Breast epithelium (tissue), 4 donors: ENCODE measurements around the gene MEF2C. TPM values are rescaled to one million over a fixed set of nuclear protein-coding genes. Genes with fewer than 3 reads are reported as not detected.

Experiments
- DNase-seq, 2 donors: peaks; one replicate each; pipeline ENCODE4 v3.0.0-alpha.2; 2019; ENCODE audit warnings: low spot score in 2 of 2
- H3K27ac ChIP-seq, 2 donors: fragments of 200-600 bp; sonication (generic) in 1 of 2; one replicate each; pipeline ENCODE4 v1.5.1; 2016 to 2019; ENCODE audit warnings: mild to moderate bottlenecking in 1 of 2
- H3K27me3 ChIP-seq, 2 donors: fragments of 200-600 bp; sonication (generic) in 1 of 2; one replicate each; pipeline versions ENCODE4 v1.5.1 to v1.6.0; 2017 to 2019; ENCODE audit warnings: control low read depth in 1 of 2, mild to moderate bottlenecking in 1 of 2
- H3K36me3 ChIP-seq: fragments of 200-600 bp; one replicate; pipeline ENCODE4 v1.5.1; 2019
- H3K4me1 ChIP-seq, 2 donors: fragments of 200-600 bp; sonication (generic); one replicate each; pipeline ENCODE4 v1.5.1; 2016 to 2019; ENCODE audit warnings: control low read depth in 1 of 2
- H3K4me3 ChIP-seq, 3 donors: fragments of 200-600 bp; sonication (generic); 1 replicate in 2 of 3; 2 replicates in 1 of 3; pipeline ENCODE4 v1.5.1; 2016 to 2019; ENCODE audit warnings: mild to moderate bottlenecking in 3 of 3, moderate library complexity in 2 of 3
- H3K9me3 ChIP-seq, 2 donors: fragments of 200-600 bp; sonication (generic) in 1 of 2; one replicate each; pipeline ENCODE4 v1.5.1; 2016 to 2019; ENCODE audit warnings: control low read depth in 1 of 2
- POLR2A ChIP-seq: fragments of 450-650 bp; IDR thresholded peaks from one replicate; pipeline ENCODE4 v1.6.1; 2016; ENCODE audit warnings: antibody characterized with exemption, mild to moderate bottlenecking, moderate library complexity
- POLR2AphosphoS5 ChIP-seq, 3 donors: sonication (generic); formaldehyde crosslinking; IDR thresholded peaks; one replicate each; pipeline ENCODE4 v1.6.1; 2017; ENCODE audit warnings: antibody characterized with exemption in 3 of 3
- intact Hi-C: fragments of 100-400 bp; cut with DNase I; formaldehyde crosslinking; loops from one replicate; pipeline ENCODE4 v1.15.1; 2023; ENCODE audit warnings: low total_unique reads
- total RNA-seq, 3 donors: library from RNA; depleted of rRNA; stranded (reverse); fragments of >200 nt; gene quantifications; one replicate each; pipeline ENCODE4 v1.1.0, GENCODE V29; 2016
- TF ChIP-seq, protein P1 (sequence below), 3 donors: fragments of 450-650 bp; IDR thresholded peaks; one replicate each; pipeline ENCODE4 v1.5.1; 2016 to 2017; ENCODE audit warnings: antibody characterized with exemption in 3 of 3, mild to moderate bottlenecking in 3 of 3, moderate library complexity in 3 of 3

MEF2C gene
- total RNA-seq, 3 donors from 2014 or later: 27.4 to 41.8 (median 32.1) TPM

DNA sequence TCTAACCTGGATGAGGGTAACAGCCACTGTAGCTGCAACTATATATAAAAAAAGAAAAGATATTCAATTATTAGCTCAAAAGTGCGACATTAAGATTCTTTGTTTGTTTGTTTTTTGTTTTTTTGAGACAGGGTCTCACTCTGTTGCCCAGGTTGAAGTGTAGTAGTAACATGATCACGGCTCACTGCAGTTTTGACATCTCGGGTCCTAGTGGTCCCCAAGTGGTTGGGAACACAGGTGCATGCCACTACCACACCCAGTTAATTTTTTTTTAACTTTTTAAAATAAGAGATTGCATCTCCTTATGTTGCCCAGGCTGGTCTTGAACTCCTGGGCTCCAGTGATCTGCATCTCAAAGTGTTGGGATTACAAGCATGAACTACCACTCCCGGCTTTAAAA lies 61.8 kb downstream of the MEF2C start:
- no peaks in the 10 kb centered on the region for H3K4me1 ChIP-seq
- no peak overlapping the region for H3K27ac ChIP-seq
- H3K9me3 ChIP-seq: no peaks in the 10 kb centered on the region
- H3K4me3 ChIP-seq: no peak overlapping the region
- no peaks in the 10 kb centered on the region for H3K36me3 ChIP-seq
- intact Hi-C loops: no loop called here
- no peaks in the 10 kb centered on the region for H3K27me3 ChIP-seq
- DNase-seq: no peak
- no peak for TF ChIP-seq POLR2AphosphoS5 (IDR thresholded peaks at IDR 0.05)
- TF ChIP-seq, protein P1, sequence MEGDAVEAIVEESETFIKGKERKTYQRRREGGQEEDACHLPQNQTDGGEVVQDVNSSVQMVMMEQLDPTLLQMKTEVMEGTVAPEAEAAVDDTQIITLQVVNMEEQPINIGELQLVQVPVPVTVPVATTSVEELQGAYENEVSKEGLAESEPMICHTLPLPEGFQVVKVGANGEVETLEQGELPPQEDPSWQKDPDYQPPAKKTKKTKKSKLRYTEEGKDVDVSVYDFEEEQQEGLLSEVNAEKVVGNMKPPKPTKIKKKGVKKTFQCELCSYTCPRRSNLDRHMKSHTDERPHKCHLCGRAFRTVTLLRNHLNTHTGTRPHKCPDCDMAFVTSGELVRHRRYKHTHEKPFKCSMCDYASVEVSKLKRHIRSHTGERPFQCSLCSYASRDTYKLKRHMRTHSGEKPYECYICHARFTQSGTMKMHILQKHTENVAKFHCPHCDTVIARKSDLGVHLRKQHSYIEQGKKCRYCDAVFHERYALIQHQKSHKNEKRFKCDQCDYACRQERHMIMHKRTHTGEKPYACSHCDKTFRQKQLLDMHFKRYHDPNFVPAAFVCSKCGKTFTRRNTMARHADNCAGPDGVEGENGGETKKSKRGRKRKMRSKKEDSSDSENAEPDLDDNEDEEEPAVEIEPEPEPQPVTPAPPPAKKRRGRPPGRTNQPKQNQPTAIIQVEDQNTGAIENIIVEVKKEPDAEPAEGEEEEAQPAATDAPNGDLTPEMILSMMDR (IDR thresholded peaks at IDR 0.05): no peak
- no peak for TF ChIP-seq POLR2A

DNA sequence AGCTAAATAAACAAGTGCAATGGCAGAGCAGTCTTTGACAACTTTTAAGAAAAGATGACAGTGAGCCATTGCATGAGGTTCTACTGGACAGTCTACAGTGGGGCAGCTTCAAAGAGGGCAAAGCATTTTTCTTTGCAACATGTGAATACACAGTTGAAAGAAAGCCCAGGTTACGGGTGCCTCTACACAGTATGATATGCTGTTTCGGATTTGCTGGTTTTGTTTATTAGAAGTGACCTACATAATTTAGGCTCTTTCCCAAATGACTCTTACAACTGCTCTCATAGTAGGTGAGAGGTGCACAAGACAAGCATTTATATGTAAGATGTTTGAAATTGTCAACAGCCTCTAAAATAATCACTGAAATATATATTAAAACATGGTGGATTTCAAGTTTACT lies 62.4 kb downstream of the MEF2C start:
- H3K36me3 ChIP-seq: no peaks in the 10 kb centered on the region
- no peak overlapping the region for H3K4me3 ChIP-seq
- H3K9me3 ChIP-seq: no peaks in the 10 kb centered on the region
- no peaks in the 10 kb centered on the region for H3K4me1 ChIP-seq
- intact Hi-C loops: no loop called here
- no peak overlapping the region for H3K27ac ChIP-seq
- no peaks in the 10 kb centered on the region for H3K27me3 ChIP-seq
- TF ChIP-seq POLR2AphosphoS5 (IDR thresholded peaks at IDR 0.05) (no peak), POLR2A (no peak)
- TF ChIP-seq, protein P1 (IDR thresholded peaks at IDR 0.05): no peak
- DNase-seq: no peak

DNA sequence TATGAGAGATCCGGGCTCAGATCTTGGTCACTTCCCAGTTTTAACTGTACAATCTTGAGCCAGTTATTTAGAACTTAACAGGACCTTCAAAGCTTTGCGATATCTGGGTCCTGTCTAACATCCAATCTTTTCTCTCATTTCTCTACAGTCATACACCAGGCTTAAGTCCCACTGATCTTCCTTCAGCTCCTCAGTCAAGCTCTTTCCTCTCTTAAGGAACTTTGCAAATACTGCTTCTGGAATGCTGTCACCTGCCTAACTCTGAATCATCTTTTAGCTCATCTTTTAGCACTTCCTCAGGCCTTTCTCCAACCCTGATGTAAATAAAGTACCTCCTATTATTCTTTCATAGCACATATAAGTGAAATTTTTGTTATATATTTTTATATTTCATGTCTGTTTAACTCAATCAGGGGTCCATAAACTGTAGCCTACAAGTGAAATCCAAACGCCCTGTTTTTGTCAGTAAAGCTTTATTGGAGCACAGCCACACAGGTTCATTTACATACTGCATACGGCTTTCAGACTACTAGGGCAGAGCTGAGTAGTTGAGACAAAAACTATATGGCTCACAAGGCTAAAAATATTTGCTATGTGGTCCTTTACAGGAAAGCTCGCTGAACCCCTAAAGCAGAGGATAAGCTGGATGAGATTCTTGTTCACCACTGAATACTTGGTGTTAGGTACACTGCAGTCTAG lies 63.5 kb downstream of the MEF2C start:
- no peak overlapping the region for H3K27ac ChIP-seq
- no peak for TF ChIP-seq POLR2AphosphoS5 (IDR thresholded peaks at IDR 0.05)
- TF ChIP-seq, protein P1 (IDR thresholded peaks at IDR 0.05): no peak
- no peak for TF ChIP-seq POLR2A
- H3K27me3 ChIP-seq: no peaks in the 10 kb centered on the region
- no peak overlapping the region for H3K4me3 ChIP-seq
- no peak for DNase-seq
- no peaks in the 10 kb centered on the region for H3K9me3 ChIP-seq
- no peaks in the 10 kb centered on the region for H3K36me3 ChIP-seq
- intact Hi-C loops: no loop called here
- H3K4me1 ChIP-seq: no peaks in the 10 kb centered on the region

DNA sequence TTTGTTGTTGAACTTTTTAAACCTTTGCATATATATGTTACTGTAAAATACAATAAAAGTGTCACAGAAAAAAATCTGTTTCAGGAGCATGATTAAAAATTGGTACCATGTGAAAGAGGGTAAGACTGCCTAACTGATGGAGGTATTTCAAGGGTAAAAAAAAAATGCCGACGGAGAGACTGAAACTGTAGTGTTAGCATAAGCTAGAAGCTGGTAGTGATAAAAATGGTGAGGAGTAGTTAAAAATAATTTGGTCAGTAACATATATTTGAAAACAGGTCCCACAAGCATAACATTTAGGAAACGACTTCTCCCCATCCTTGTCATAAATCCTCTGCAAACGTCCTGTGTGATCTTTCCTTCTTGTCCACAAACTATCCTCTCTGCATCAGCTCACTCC lies 64.7 kb downstream of the MEF2C start:
- no peak for DNase-seq
- H3K4me1 ChIP-seq: no peaks in the 10 kb centered on the region
- H3K27me3 ChIP-seq: no peaks in the 10 kb centered on the region
- intact Hi-C loops: no loop called here
- H3K9me3 ChIP-seq: no peaks in the 10 kb centered on the region
- no peak overlapping the region for H3K4me3 ChIP-seq
- H3K36me3 ChIP-seq: no peaks in the 10 kb centered on the region
- H3K27ac ChIP-seq: no peak overlapping the region
- TF ChIP-seq POLR2AphosphoS5 (IDR thresholded peaks at IDR 0.05): no peak
- TF ChIP-seq, protein P1 (IDR thresholded peaks at IDR 0.05): no peak
- TF ChIP-seq POLR2A: no peak

DNA sequence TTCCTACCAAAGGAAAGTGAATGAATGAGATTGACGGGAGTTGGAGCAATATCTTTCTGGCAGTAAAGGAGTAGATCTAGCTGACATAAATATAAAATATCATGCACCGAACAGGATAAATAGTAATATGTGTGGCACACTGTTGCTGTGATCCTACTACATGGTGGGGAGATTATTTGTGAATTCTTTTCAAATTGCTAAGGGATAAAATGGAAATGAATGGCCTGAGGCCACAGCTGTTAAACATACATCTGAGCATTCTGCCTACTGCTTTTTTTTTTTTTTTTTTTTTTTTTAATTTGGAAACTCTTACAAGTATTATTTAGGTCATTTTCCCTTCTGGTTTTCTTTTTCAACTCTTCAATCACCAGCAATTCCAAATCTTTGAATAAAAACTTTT lies 66.8 kb downstream of the MEF2C start:
- H3K27ac ChIP-seq: no peak overlapping the region
- intact Hi-C loops: no loop called here
- H3K9me3 ChIP-seq: no peaks in the 10 kb centered on the region
- no peaks in the 10 kb centered on the region for H3K36me3 ChIP-seq
- H3K4me1 ChIP-seq: no peaks in the 10 kb centered on the region
- TF ChIP-seq POLR2A: no peak
- TF ChIP-seq, protein P1 (IDR thresholded peaks at IDR 0.05): no peak
- no peak for TF ChIP-seq POLR2AphosphoS5 (IDR thresholded peaks at IDR 0.05)
- DNase-seq: no peak
- H3K27me3 ChIP-seq: no peaks in the 10 kb centered on the region
- H3K4me3 ChIP-seq: no peak overlapping the region
